HG03354 (cell line): ENCODE data around the gene MEF2D.

Experiments used
- ATAC-seq: cut with Tn5 transposase; IDR thresholded peaks from one replicate; pipeline ENCODE4 v1.9.1; 2021; ENCODE audit warnings: mild to moderate bottlenecking; ENCODE audit not compliant: unreplicated experiment, poor library complexity, severe bottlenecking

Gene MEF2D

DNA sequence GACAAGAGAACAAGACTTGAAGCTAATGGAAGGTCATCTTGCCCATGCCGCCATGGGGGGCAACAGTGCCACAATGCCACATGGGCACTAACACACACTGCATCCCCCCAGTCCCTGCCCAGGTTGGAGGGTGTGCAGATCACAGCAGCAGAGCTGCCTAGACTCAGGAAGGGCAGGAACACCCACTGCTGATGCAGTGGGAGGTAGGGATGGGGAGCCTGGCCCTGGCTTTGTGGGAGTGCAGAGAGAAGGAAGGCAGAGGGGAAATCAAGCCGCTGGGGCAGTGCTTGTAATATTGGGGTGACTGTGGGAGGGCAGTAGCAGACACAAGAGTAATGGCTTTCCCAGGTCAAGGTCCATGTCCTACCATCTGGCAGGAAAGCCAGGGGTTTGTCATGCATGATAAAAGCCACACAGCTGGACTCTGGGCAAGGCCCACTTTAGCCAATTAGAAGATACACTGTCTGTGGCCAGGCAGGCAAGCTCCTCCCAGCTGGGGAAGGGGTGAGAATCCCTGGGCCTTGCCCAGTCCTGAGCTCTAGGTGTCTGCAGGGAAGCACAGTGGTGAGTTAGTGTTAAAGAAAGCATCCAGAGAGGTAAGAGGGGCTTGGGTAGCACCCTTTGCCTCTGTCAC lies 25.4 kb upstream of the MEF2D start:
- ATAC-seq, result no peak

GRCh38 chr1:156525071-156525501 lies 24.5 kb upstream of the MEF2D start:
- no peak for ATAC-seq

DNA sequence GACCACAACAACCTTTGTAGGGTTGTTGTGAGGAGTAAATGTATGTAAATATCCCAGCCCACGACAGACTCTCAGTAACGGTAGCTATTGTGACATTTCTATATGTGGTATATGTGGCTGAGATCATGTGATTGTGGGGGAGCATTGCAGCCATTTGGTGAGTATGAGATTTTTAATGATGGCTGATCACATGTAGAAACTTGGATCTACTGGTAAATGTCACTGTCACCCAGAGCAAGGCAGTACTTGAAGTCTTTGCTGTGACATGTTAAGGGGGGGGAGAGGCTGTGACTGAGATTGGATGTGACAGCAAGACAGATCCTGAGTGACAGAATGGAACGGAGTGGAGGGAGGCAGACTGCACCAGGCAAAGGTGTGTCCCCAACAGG lies 23.9 kb upstream of the MEF2D start:
- peak; percentile 58 for ATAC-seq

DNA sequence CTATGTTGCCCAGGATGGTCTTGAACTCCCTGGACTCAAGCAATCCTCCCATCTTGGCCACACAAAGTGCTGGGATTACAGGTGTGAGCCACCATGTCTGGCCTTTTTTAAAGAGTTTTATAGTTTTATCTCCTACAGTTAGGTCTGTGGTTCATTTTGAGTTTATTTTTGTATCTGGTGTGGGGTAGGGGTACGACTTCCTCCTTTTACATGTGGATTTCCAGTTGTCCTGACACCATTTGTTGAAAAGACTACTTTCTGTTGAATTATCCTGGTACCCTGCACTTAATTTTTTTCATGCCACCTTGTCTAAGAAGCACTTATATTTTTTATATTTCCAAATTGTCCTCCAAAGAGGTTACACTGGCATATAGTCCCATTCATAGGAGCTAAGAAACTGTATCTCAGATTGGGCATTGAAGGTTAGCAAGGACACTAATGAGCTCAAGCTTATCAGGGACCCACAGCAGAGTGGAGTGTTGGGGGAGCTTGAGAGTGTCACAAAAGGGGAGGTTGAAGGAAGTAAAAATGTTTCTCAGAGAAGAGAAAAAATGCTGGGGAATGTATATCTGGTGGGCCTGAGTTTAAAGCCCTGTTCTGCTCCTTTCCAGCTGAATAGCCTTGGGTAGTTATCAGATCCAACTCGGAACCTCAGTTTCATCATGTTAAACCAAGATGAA lies 23.4 kb upstream of the MEF2D start:
- ATAC-seq, result no peak

DNA sequence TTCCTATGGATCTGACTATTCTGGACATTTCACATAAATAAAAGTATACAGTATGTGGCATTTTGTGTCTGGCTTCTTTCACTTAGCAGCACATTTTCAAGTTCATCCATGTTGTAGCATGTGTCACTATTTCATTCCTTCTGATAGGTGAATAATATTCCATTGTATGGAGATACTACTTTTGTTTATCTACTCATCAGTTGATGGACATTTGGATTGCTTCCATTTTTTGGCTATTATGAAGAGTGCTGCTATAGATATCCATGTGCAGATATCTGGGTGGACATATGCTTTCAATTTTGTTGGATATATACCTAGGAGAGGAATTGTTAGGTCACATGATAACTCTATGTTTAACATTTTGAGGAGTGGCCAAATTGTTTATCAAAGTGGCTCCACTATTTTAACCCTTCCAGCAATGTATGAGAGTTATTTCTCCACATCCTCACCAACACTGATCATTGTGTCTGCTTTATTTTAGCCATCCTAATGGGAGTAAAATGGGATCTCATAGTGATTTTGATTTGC lies 21.9 kb upstream of the MEF2D start:
- no peak for ATAC-seq

GRCh38 chr1:156517748-156518147 lies 17.2 kb upstream of the MEF2D start:
- no peak for ATAC-seq

DNA sequence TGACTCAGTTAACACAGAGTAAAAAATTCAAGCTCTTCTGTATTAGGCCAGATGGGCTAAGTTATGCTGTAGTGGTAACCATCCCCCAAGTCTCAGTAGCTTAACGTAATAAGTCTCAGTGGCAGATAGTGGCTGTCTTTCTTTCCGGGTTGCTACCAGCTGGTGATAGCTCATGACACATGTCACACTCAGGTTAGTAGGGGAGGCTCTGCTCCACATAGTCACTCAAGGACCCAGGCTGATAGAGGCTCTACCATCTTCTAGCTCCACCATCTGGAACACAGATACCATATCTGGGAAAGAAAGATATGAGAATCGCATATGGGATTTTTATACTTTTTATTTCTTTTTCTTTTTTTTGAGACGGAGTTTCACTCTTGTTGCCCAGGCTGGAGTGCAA lies 16.2 kb upstream of the MEF2D start:
- no peak for ATAC-seq

DNA sequence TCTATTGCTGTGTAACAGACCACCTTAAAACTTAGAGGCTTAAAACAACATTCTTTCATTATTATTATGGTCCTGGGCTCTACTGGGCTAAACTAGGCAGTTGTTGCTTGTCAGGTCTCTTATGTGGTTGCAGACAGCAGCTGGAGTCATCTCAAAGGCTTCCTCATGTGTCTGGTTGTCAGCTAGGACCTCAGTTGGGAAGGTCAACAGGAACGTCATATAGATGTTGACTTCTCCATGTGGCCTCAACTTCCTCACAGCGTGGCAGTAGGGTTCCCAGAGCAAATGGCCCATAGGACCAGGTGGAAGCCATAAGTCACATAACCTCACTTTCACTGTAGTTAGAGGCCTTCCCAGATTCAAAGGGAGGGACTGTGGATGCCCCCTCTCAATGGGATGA lies 15.4 kb upstream of the MEF2D start:
- no peak for ATAC-seq

- ATAC-seq, result no peak
These were observed 12.6 kb upstream of the MEF2D start for GRCh38 chr1:156513185-156513584.

DNA sequence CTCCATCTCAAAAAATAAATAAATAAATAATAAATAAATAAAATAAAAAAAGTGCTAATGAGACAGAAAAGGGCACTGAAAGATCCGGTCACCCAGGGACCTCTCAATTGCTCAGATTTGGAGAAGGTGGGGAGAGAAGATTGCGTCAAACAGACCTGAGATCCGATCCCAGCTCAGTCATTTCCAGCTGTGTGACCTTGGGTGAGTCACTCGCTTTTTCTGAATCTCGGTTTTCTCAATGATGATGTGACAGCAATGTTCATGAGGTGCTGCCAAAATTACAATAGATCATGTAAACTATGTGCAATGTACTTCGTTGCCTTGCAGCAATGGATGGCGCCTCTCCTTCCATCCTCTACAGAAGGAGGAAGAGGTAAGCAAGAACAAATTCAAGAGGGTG lies 11.1 kb upstream of the MEF2D start:
- ATAC-seq, result no peak

- ATAC-seq, result no peak
These were observed 10.1 kb upstream of the MEF2D start for GRCh38 chr1:156510709-156511108.

- no peak for ATAC-seq
These were observed 9.0 kb upstream of the MEF2D start for GRCh38 chr1:156509424-156510034.

GRCh38 chr1:156508955-156509234 lies 8.3 kb upstream of the MEF2D start:
- no peak for ATAC-seq

GRCh38 chr1:156508205-156508954 lies 7.8 kb upstream of the MEF2D start:
- ATAC-seq, result no peak

- no peak for ATAC-seq
These were observed 5.9 kb upstream of the MEF2D start for GRCh38 chr1:156506450-156506849.

GRCh38 chr1:156505679-156506298 lies 5.2 kb upstream of the MEF2D start:
- no peak for ATAC-seq

DNA sequence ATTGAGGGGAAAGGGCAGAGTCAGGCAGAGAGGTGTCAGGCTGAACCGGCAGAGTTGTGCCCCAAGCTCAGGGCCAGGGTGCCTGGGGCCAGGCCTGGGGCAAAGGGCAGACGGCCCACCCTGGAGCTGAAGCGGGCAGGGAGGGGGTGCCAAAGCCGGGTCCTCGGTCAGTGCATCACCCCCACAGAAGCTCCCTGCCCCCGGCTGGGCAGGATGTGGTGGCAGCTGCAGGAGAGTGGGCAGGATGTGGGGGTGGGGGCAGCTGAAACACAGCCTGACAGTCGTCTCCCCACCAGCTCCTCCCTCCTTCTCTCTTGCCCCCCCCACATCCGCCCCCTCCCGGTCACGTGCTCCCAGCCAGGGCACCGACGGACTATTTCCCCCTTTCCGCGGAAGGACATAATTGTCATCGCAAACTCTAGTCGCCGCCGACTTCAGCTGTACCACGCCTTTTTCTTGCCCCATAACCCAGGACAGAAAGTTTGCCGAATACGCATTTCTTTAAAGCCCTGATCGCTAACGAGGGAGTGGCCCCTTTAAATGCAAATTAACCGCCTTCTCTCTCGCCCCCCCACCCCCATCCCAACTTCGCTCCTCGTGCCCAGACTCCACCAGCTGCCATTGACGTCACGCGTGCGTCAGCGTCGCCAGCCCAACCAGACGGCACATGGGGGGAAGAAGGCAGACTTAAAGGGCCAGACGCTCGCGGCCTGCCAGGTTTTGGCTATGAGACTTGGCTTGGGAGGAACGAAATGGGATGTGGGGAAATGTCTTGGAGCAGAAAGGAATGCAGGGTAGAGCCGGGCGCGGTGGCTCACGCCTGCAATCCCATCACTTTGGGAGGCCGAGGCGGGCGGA lies 4.5 kb upstream of the MEF2D start:
- ATAC-seq, result peak; percentile 48

DNA sequence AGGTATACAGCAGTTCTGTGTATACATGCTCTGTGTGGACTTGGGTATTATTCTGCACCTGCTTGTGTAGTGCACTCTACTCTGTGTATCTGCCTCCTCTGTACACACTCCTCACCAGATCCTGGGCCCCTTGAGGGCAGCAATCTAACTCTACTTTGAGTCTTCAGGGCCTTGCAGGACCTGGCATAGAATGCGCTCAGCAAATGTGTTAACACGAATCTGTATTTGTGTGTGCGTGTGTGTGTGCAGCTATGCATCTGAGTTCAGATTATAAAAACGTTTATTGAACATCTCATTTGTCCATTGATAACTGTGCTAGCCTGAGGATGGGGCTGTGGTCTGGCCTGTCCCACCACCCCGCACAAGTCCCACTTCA lies 3.9 kb upstream of the MEF2D start:
- no peak for ATAC-seq

DNA sequence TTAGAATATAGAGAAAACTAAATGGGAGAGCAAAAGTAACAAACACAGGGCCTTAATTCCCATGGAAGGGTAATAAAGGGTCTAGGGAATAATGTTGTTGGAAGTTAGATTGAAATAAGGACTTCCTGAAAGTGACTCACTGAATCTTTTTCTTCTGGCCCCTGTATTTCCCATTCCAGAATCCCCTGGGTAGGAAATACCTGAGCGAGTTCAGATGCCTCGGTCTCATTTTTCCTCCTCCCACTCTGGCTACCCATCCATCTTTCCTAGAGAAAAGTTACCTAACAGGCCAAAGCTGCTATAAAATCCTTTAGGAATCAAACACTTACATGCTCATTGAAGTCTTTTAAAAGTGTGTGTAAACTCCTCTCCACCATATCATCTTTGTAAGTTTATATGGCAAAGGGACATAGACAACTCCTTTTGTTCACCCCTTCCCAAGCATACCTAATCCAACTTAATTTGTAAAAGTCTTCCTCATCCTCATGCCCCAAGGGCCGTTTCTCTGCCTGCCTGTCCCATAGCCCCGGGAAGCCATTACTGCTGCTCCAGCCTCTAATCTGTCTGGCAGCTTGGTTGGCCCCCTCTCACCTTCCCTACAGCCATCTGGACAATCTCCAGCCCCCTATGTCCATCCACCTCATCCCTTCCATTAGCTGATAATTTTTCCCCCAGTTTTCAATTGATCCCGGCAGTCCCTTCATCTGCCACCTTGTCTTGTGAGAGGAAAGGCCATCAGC lies 3.3 kb upstream of the MEF2D start:
- ATAC-seq, result no peak
